Adrenal gland (tissue), 5 donors: ENCODE measurements around the gene SMAD7.

Experiments used
- CTCF ChIP-seq, 6 experiments: fragments of 450-650 bp in 4 of 6; fragments of 200-600 bp in 2 of 6; sonication (generic) in 1 of 6; IDR thresholded peaks; 1 replicate in 5 of 6; 2 replicates in 1 of 6; pipeline versions ENCODE4 v1.5.1 to v1.8.0; 2016 to 2021; ENCODE audit warnings: antibody characterized with exemption in 6 of 6, mild to moderate bottlenecking in 2 of 6, moderate library complexity in 1 of 6
- POLR2A ChIP-seq, 2 donors: fragments of 450-650 bp; IDR thresholded peaks; one replicate each; pipeline ENCODE4 v1.6.1; 2017; ENCODE audit warnings: antibody characterized with exemption in 2 of 2, mild to moderate bottlenecking in 2 of 2, moderate library complexity in 1 of 2
- donor health status: DM: no; HTN: no; CAD: no.

GRCh38 chr18:48905513-48905912, 45.3 kb downstream of the SMAD7 start:
- TF ChIP-seq CTCF (IDR thresholded peaks at IDR 0.05) (no peak), POLR2A (IDR thresholded peaks at IDR 0.05) (no peak)
